K562 (cell line): ENCODE data around the gene ANO6. TPM values are rescaled to one million over a fixed set of nuclear protein-coding genes. Genes with fewer than 3 reads are reported as not detected.

Experiments used
- ASH1L ChIP-seq: fragments of 450-650 bp; IDR thresholded peaks from 2 replicates; pipeline ENCODE4 v1.6.1; 2018; ENCODE audit warnings: borderline replicate concordance, mild to moderate bottlenecking, low read depth; ENCODE audit not compliant: partially characterized antibody
- ATF3 ChIP-seq, 2 experiments: fragments of 450-650 bp in 1 of 2; sonication (generic) in 1 of 2; formaldehyde crosslinking in 1 of 2; IDR thresholded peaks in 1 of 2; conservative IDR thresholded peaks in 1 of 2; 2 replicates each; pipeline versions ENCODE4 v1.6.1 to v1.8.1; 2016 to 2023; ENCODE audit warnings: mild to moderate bottlenecking in 2 of 2, moderate library complexity in 2 of 2, inconsistent platforms in 1 of 2, missing genetic modification reagents in 1 of 2
- ATF7 ChIP-seq: fragments of 450-650 bp; IDR thresholded peaks from 2 replicates; pipeline ENCODE4 v1.7.1; 2014; ENCODE audit warnings: mild to moderate bottlenecking, moderate library complexity
- CREB5 ChIP-seq: fragments of 250-450 bp; sonication (Bioruptor Pico); IDR thresholded peaks from 2 replicates; pipeline ENCODE4 v1.5.0; 2020; ENCODE audit warnings: mild to moderate bottlenecking
- DACH1 ChIP-seq: fragments of 450-650 bp; IDR thresholded peaks from 2 replicates; pipeline ENCODE4 v1.6.1; 2018; ENCODE audit not compliant: partially characterized antibody
- ESRRB ChIP-seq: fragments of 250-450 bp; sonication (Bioruptor Pico); IDR thresholded peaks from 2 replicates; pipeline ENCODE4 v1.5.0; 2020; ENCODE audit warnings: mild to moderate bottlenecking, moderate library complexity, borderline replicate concordance
- ETV1 ChIP-seq: fragments of 450-650 bp; conservative IDR thresholded peaks from 2 replicates; pipeline ENCODE4 v1.6.1; 2016; ENCODE audit warnings: missing genetic modification characterization, control low read depth, low read depth, missing compliant biosample characterization
- HLTF ChIP-seq: fragments of 450-650 bp; IDR thresholded peaks from 2 replicates; pipeline ENCODE4 v1.6.1; 2016
- HMG20B ChIP-seq: fragments of 250-450 bp; sonication (Bioruptor Pico); IDR thresholded peaks from 2 replicates; pipeline ENCODE4 v1.5.0; 2021; ENCODE audit warnings: mild to moderate bottlenecking
- MCM5 ChIP-seq: fragments of 450-650 bp; IDR thresholded peaks from 2 replicates; pipeline ENCODE4 v1.6.1; 2016; ENCODE audit warnings: low read depth
- PCBP1 ChIP-seq: fragments of 200-400 bp; formaldehyde crosslinking; IDR thresholded peaks from 2 replicates; pipeline ENCODE4 v1.6.1; 2018; ENCODE audit warnings: mild to moderate bottlenecking, low read depth, low read length; ENCODE audit not compliant: poor library complexity, severe bottlenecking
- PHF20 ChIP-seq: fragments of 450-650 bp; IDR thresholded peaks from 2 replicates; pipeline ENCODE4 v1.6.1; 2018; ENCODE audit not compliant: partially characterized antibody
- PHF21A ChIP-seq: fragments of 450-650 bp; IDR thresholded peaks from 2 replicates; pipeline ENCODE4 v1.6.1; 2017; ENCODE audit warnings: low read depth, borderline replicate concordance
- POLR3G ChIP-seq: IDR thresholded peaks from 2 replicates; pipeline ENCODE4 v1.6.1; 2011; ENCODE audit not compliant: insufficient read length, insufficient replicate concordance; ENCODE audit errors: extremely low read depth
- PPARD ChIP-seq: fragments of 250-450 bp; sonication (Bioruptor Pico); IDR thresholded peaks from 2 replicates; pipeline ENCODE4 v1.8.0; 2022; ENCODE audit warnings: inconsistent platforms, mild to moderate bottlenecking, moderate library complexity
- PRMT5 ChIP-seq: sonication (generic); formaldehyde crosslinking; IDR thresholded peaks from 2 replicates; pipeline ENCODE4 v1.5.0; 2020; ENCODE audit warnings: missing genetic modification reagents
- RBFOX2 ChIP-seq: fragments of 200-400 bp; formaldehyde crosslinking; IDR thresholded peaks from 2 replicates; pipeline ENCODE4 v1.6.1; 2017; ENCODE audit warnings: low read depth, mild to moderate bottlenecking, low read length, moderate library complexity
- RCOR1 ChIP-seq, 2 experiments: IDR thresholded peaks; 2 replicates each; pipeline ENCODE4 v1.6.1; 2012; ENCODE audit warnings: low read depth in 2 of 2, low read length in 2 of 2, borderline replicate concordance in 1 of 2, improper control_type of control experiment in 1 of 2
- SMAD2 ChIP-seq: fragments of 150-350 bp; IDR thresholded peaks from 2 replicates; pipeline ENCODE4 v1.6.1; 2014; ENCODE audit warnings: low read depth, mild to moderate bottlenecking, low read length
- SPI1 ChIP-seq: IDR thresholded peaks from 2 replicates; pipeline ENCODE4 v1.6.1; 2011; ENCODE audit warnings: low read depth, low read length, control low read depth, borderline replicate concordance
- ZEB2 ChIP-seq: fragments of 450-650 bp; IDR thresholded peaks from 2 replicates; pipeline ENCODE4 v1.6.1; 2016
- ZKSCAN1 ChIP-seq: fragments of 150-350 bp; IDR thresholded peaks from 2 replicates; pipeline ENCODE4 v1.6.1; 2016; ENCODE audit warnings: low read depth, low read length
- ZNF232 ChIP-seq: sonication (generic); formaldehyde crosslinking; IDR thresholded peaks from 2 replicates; pipeline ENCODE4 v1.8.0; 2022; ENCODE audit warnings: mild to moderate bottlenecking, missing genetic modification reagents
- ZNF277 ChIP-seq: fragments of 250-450 bp; sonication (Bioruptor Pico); IDR thresholded peaks from 2 replicates; pipeline ENCODE4 v1.8.0; 2022; ENCODE audit warnings: inconsistent platforms, mild to moderate bottlenecking, moderate library complexity, borderline replicate concordance
- ZNF655 ChIP-seq: fragments of 250-450 bp; sonication (Bioruptor Pico); IDR thresholded peaks from 2 replicates; pipeline ENCODE4 v1.5.0; 2021
- ZNF75A ChIP-seq: fragments of 450-650 bp; formaldehyde crosslinking; IDR thresholded peaks from 2 replicates; pipeline ENCODE4 v1.4.0; 2020; ENCODE audit warnings: mild to moderate bottlenecking
- polyA plus RNA-seq, 8 experiments: library from polyadenylated mRNA; depleted of rRNA in 4 of 8; stranded (reverse) in 5 of 8; unstranded in 3 of 8; fragments of >200 nt; fragmentation: Nextera tagmentation in 2 of 8; fragmentation: Illumina TruSeq in 1 of 8; extraction: Ambion mirVana in 2 of 8; extraction: Trizol in 1 of 8; gene quantifications; 2 replicates each; pipeline versions ENCODE4 v1.2.1 to v1.2.3, GENCODE V29; 2011 to 2014; ENCODE audit warnings: inconsistent platforms in 1 of 8, missing spikeins in 1 of 8
- total RNA-seq, 7 experiments: library from RNA; depleted of rRNA in 6 of 7; stranded (reverse); fragments of >200 nt in 6 of 7; fragmentation: Illumina TruSeq in 2 of 7; extraction: Trizol in 2 of 7; gene quantifications; 2 replicates each; pipeline versions ENCODE4 v1.2.1 to v1.2.3, GENCODE V29; 2011 to 2021; ENCODE audit warnings: low replicate concordance in 1 of 7

Gene ANO6
- total and polyA plus RNA-seq, 9 of the 15 experiments (the other 6 are each of a cell fraction or from before 2014, with no cell fraction given): 3.5 to 24.7 (median 20.3) TPM

- TF ChIP-seq SPI1 (no peak), ASH1L (no peak), MCM5 (no peak), RBFOX2 (no peak), POLR3G (no peak), DACH1 (no peak), ZNF655 (no peak), ZKSCAN1 (no peak), RCOR1 (IDR thresholded peaks at IDR 0.05; ENCODE audit: borderline replicate concordance in 1 of 2, low read depth in 2 of 2, low read length in 2 of 2) (peak in 1 of 2 experiments; percentile 95; a peak in 2 of 4 replicates), ETV1 (tag) (0 out of 2 replicates have a peak, but pooled peaks have one; percentile 20), ZEB2 (peak; percentile 79; the same call in 1 of the 2 replicates), PHF21A (no peak), ZNF277 (no peak), ZNF232 (no peak), PHF20 (no peak), PCBP1 (no peak), HLTF (0 out of 2 replicates have a peak, but pooled peaks have one; percentile 39), PPARD (CRISPR knock-in tag) (no peak), SMAD2 (no peak), ATF3 (IDR thresholded peaks at IDR 0.05) (peak; percentile 90), ATF3 (CRISPR knock-in tag; conservative IDR thresholded peaks at IDR 0.05) (0 out of 2 replicates have a peak, but pooled peaks have one; percentile 35), HMG20B (CRISPR knock-in tag) (no peak), PRMT5 (no peak), ESRRB (CRISPR knock-in tag) (no peak), ZNF75A (CRISPR knock-in tag) (no peak), ATF7 (peak; percentile 76), CREB5 (CRISPR knock-in tag) (no peak)
Observed at GRCh38 chr12:45273717-45274271, 57.9 kb downstream of the ANO6 start (continued).
